Activated naive CD4-positive, alpha-beta T cell treated with anti-CD3 and anti-CD28 coated beads, Interleukin-2, amount 50 U/mL, for 16 hours (primary cell): ENCODE data around the gene PATE1.
"Not testable (repeated sequence)": the region's sequence is repeated elsewhere in the genome, so short reads cannot be mapped to it uniquely, and the experiment has no call there.

Experiments
- DNase-seq: peaks from one replicate; pipeline ENCODE4 v3.0.0-alpha.2; 2020

Gene PATE1

GRCh38 chr11:125745979-125746378, at the start of gene PATE1:
Gene PATE1, plus strand, starts transcription at chr11:125746279. Its CDS starts 26 bp downstream, at chr11:125746305.
- DNase-seq = no peak

- DNase-seq = no peak
Observed at GRCh38 chr11:125701018-125701610, 45.0 kb upstream of the PATE1 start.

- no peak for DNase-seq
Observed at GRCh38 chr11:125701858-125702621, 44.0 kb upstream of the PATE1 start.

GRCh38 chr11:125704686-125705085, 41.4 kb upstream of the PATE1 start:
- DNase-seq = not testable (repeated sequence)

- no peak for DNase-seq
Observed at GRCh38 chr11:125720781-125721180, 25.3 kb upstream of the PATE1 start.

GRCh38 chr11:125724125-125724524, 22.0 kb upstream of the PATE1 start:
- no peak for DNase-seq

GRCh38 chr11:125728969-125729368, 17.1 kb upstream of the PATE1 start:
- DNase-seq = no peak

GRCh38 chr11:125740617-125741016, 5.5 kb upstream of the PATE1 start:
- DNase-seq = no peak

- DNase-seq = no peak
Observed at GRCh38 chr11:125743681-125744080, 2.4 kb upstream of the PATE1 start.

GRCh38 chr11:125750629-125751028, 4.5 kb downstream of the PATE1 start:
- DNase-seq = no peak

GRCh38 chr11:125756050-125756449, 10.0 kb downstream of the PATE1 start:
- no peak for DNase-seq

- no peak for DNase-seq
Observed at GRCh38 chr11:125762445-125762844, 16.4 kb downstream of the PATE1 start.

GRCh38 chr11:125763483-125763882, 17.4 kb downstream of the PATE1 start:
- DNase-seq = no peak

- DNase-seq = no peak
Observed at GRCh38 chr11:125766251-125766650, 20.2 kb downstream of the PATE1 start.

- DNase-seq = no peak
Observed at GRCh38 chr11:125768336-125769046, 22.4 kb downstream of the PATE1 start.

- DNase-seq = no peak
Observed at GRCh38 chr11:125770583-125770982, 24.5 kb downstream of the PATE1 start.

GRCh38 chr11:125772834-125773505, 26.9 kb downstream of the PATE1 start:
- DNase-seq = no peak

- no peak for DNase-seq
Observed at GRCh38 chr11:125773516-125773915, 27.4 kb downstream of the PATE1 start.

GRCh38 chr11:125777309-125777708, 31.2 kb downstream of the PATE1 start:
- no peak for DNase-seq

GRCh38 chr11:125778728-125779127, 32.6 kb downstream of the PATE1 start, which contains the start of gene PATE2:
Gene PATE2, minus strand, starts transcription at chr11:125778828. Its CDS starts 55 bp downstream, at chr11:125778773.
- no peak for DNase-seq

GRCh38 chr11:125784678-125785077, 38.6 kb downstream of the PATE1 start:
- DNase-seq = no peak

GRCh38 chr11:125787827-125788226, 41.7 kb downstream of the PATE1 start, which contains the start of gene PATE3:
Gene PATE3, plus strand, starts transcription at chr11:125788127. Its CDS starts 25 bp downstream, at chr11:125788152.
- DNase-seq = no peak

- DNase-seq = no peak
Observed at GRCh38 chr11:125790825-125791224, 44.7 kb downstream of the PATE1 start.
